Thyroid gland (tissue), 4 donors: ENCODE results near the gene PPP1R2B. TPM values are rescaled to one million over a fixed set of nuclear protein-coding genes. Genes with fewer than 3 reads are reported as not detected.

Experiments
- DNase-seq, 2 donors: peaks; one replicate each; pipeline ENCODE4 v3.0.0-alpha.2; 2019
- H3K27ac ChIP-seq, 3 donors: fragments of 200-600 bp; sonication (generic); 1 replicate in 2 of 3; 2 replicates in 1 of 3; pipeline ENCODE4 v1.5.1; 2016 to 2019; ENCODE audit warnings: mild to moderate bottlenecking in 1 of 3, moderate library complexity in 1 of 3
- H3K27me3 ChIP-seq: fragments of 200-600 bp; sonication (generic); one replicate; pipeline ENCODE4 v1.5.1; 2019
- H3K36me3 ChIP-seq, 2 donors: fragments of 200-600 bp; sonication (generic); one replicate each; pipeline ENCODE4 v1.5.1; 2016 to 2019
- H3K4me1 ChIP-seq, 2 donors: fragments of 200-600 bp; sonication (generic); one replicate each; pipeline ENCODE4 v1.5.1; 2017 to 2019
- H3K4me3 ChIP-seq, 3 donors: fragments of 200-600 bp; sonication (generic); replicated peaks in 1 of 3; 1 replicate in 2 of 3; 2 replicates in 1 of 3; pipeline ENCODE4 v1.5.1; 2016; ENCODE audit warnings: mild to moderate bottlenecking in 1 of 3
- H3K9me3 ChIP-seq: fragments of 200-600 bp; sonication (generic); one replicate; pipeline ENCODE4 v1.5.1; 2017
- CTCF ChIP-seq, 6 experiments: fragments of 200-600 bp in 3 of 6; fragments of 450-650 bp in 3 of 6; sonication (generic) in 3 of 6; IDR thresholded peaks; one replicate each; pipeline ENCODE4 v1.5.1; 2016 to 2019; ENCODE audit warnings: antibody characterized with exemption in 6 of 6, mild to moderate bottlenecking in 2 of 6, inconsistent platforms in 1 of 6, moderate library complexity in 1 of 6
- POLR2A ChIP-seq, 2 donors: fragments of 450-650 bp; IDR thresholded peaks; one replicate each; pipeline ENCODE4 v1.6.1; 2017; ENCODE audit warnings: antibody characterized with exemption in 2 of 2, mild to moderate bottlenecking in 2 of 2, moderate library complexity in 1 of 2
- WGBS, 2 donors: methylation state at CpG; one replicate each; pipeline ENCODE4 v1.1.5; 2017; 5-methylcytosine and 5-hydroxymethylcytosine counted together
- intact Hi-C: fragments of 100-400 bp; cut with DNase I; formaldehyde crosslinking; loops from one replicate; pipeline ENCODE4 v1.15.1; 2023
- total RNA-seq, 4 donors: library from RNA; depleted of rRNA; stranded (reverse); fragments of >200 nt; gene quantifications; one replicate each; pipeline ENCODE4 v1.2.3, GENCODE V29; 2016

The PPP1R2B gene
- total RNA-seq, result not detected

- Histone ChIP-seq H3K4me1 (no peaks in the 10 kb centered on the region), H3K27me3 (no peaks in the 10 kb centered on the region), H3K36me3 (no peaks in the 10 kb centered on the region), H3K27ac (no peak within 1 kb of the TSS), H3K9me3 (no peaks in the 10 kb centered on the region), H3K4me3 (no peak within 1 kb of the TSS)
- no peak for DNase-seq
- intact Hi-C loops, result no loop called here
- no peak for TF ChIP-seq POLR2A (IDR thresholded peaks at IDR 0.05)
- no peak for TF ChIP-seq CTCF (IDR thresholded peaks at IDR 0.05)
- WGBS, 2 donors, result 37 to 66% methylated on average over 23 to 41 of the region's 48 CpGs
Measured at GRCh38 chr5:156850206-156850751, at the start of gene PPP1R2B. Gene PPP1R2B, plus strand, starts transcription at chr5:156850295. Its CDS starts 268 bp downstream, at chr5:156850563.

- intact Hi-C loops, result no loop called here
- DNase-seq, result no peak
- no peaks in the 10 kb centered on the region for H3K9me3 ChIP-seq
- no peak for TF ChIP-seq POLR2A (IDR thresholded peaks at IDR 0.05)
- TF ChIP-seq CTCF (IDR thresholded peaks at IDR 0.05), result no peak
- H3K36me3 ChIP-seq, result no peaks in the 10 kb centered on the region
- H3K4me1 ChIP-seq, result peaks cover 14 to 21% of the 10 kb centered on the region in 2 donors
- H3K27me3 ChIP-seq, result no peaks in the 10 kb centered on the region
- no peak overlapping the region for H3K27ac ChIP-seq
- no peak overlapping the region for H3K4me3 ChIP-seq
- WGBS, 2 donors, result 72 to 90% methylated on average over 3 of the region's 3 CpGs
Measured at GRCh38 chr5:156800929-156801328, 49.2 kb upstream of the PPP1R2B start.

GRCh38 chr5:156802501-156802900 is 47.6 kb upstream of the PPP1R2B start:
- Histone ChIP-seq H3K4me3 (no peak overlapping the region), H3K27me3 (no peaks in the 10 kb centered on the region), H3K36me3 (no peaks in the 10 kb centered on the region), H3K27ac (no peak overlapping the region), H3K4me1 (peaks cover 7 to 8% of the 10 kb centered on the region in 2 donors), H3K9me3 (no peaks in the 10 kb centered on the region)
- intact Hi-C loops, result no loop called here
- TF ChIP-seq CTCF (IDR thresholded peaks at IDR 0.05) (no peak), POLR2A (IDR thresholded peaks at IDR 0.05) (no peak)
- no peak for DNase-seq
- WGBS, 2 donors, result 87 to 90% methylated on average over 5 of the region's 5 CpGs

- 72 to 74% methylated on average over 2 of the region's 2 CpGs for WGBS, 2 donors
- intact Hi-C loops, result no loop called here
- no peak overlapping the region for H3K27ac ChIP-seq
- TF ChIP-seq POLR2A (IDR thresholded peaks at IDR 0.05), result no peak
- no peak for TF ChIP-seq CTCF (IDR thresholded peaks at IDR 0.05)
- H3K4me1 ChIP-seq, result no peaks in the 10 kb centered on the region
- no peaks in the 10 kb centered on the region for H3K36me3 ChIP-seq
- no peaks in the 10 kb centered on the region for H3K27me3 ChIP-seq
- no peak overlapping the region for H3K4me3 ChIP-seq
- no peak for DNase-seq
- no peaks in the 10 kb centered on the region for H3K9me3 ChIP-seq
Measured at GRCh38 chr5:156803404-156803803, 46.7 kb upstream of the PPP1R2B start.

GRCh38 chr5:156812959-156813358 is 37.1 kb upstream of the PPP1R2B start:
- TF ChIP-seq POLR2A (IDR thresholded peaks at IDR 0.05) (no peak), CTCF (IDR thresholded peaks at IDR 0.05) (no peak)
- no peaks in the 10 kb centered on the region for H3K4me1 ChIP-seq
- H3K9me3 ChIP-seq, result no peaks in the 10 kb centered on the region
- H3K27ac ChIP-seq, result no peak overlapping the region
- H3K36me3 ChIP-seq, result no peaks in the 10 kb centered on the region
- H3K27me3 ChIP-seq, result no peaks in the 10 kb centered on the region
- no peak for DNase-seq
- intact Hi-C loops, result no loop called here
- no peak overlapping the region for H3K4me3 ChIP-seq
- 98% methylated on average over 1 of the region's 1 CpG for WGBS, 2 donors
